PC-3 (cell line): ENCODE results near the gene SURF4.

ENCODE experiments used
- EZH2phosphoT487 ChIP-seq: fragments of 300-600 bp; sonication (generic); IDR thresholded peaks from 2 replicates; pipeline ENCODE4 v1.6.1; 2018; ENCODE audit warnings: mild to moderate bottlenecking, antibody characterized with exemption, low read length, borderline replicate concordance
- TF ChIP-seq, protein P1 (sequence below): fragments of 300-600 bp; sonication (generic); conservative IDR thresholded peaks from 2 replicates; pipeline ENCODE4 v1.5.1; 2017; ENCODE audit warnings: antibody characterized with exemption, low read depth, mild to moderate bottlenecking, low read length

GRCh38 chr9:133331641-133332380 lies 44.0 kb downstream of the SURF4 start:
- TF ChIP-seq, protein P1, sequence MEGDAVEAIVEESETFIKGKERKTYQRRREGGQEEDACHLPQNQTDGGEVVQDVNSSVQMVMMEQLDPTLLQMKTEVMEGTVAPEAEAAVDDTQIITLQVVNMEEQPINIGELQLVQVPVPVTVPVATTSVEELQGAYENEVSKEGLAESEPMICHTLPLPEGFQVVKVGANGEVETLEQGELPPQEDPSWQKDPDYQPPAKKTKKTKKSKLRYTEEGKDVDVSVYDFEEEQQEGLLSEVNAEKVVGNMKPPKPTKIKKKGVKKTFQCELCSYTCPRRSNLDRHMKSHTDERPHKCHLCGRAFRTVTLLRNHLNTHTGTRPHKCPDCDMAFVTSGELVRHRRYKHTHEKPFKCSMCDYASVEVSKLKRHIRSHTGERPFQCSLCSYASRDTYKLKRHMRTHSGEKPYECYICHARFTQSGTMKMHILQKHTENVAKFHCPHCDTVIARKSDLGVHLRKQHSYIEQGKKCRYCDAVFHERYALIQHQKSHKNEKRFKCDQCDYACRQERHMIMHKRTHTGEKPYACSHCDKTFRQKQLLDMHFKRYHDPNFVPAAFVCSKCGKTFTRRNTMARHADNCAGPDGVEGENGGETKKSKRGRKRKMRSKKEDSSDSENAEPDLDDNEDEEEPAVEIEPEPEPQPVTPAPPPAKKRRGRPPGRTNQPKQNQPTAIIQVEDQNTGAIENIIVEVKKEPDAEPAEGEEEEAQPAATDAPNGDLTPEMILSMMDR: no peak
- TF ChIP-seq EZH2phosphoT487: no peak
